GM19328 (cell line): ENCODE data around the gene SLC25A45.
"Not testable (repeated sequence)": the region's sequence is repeated elsewhere in the genome, so short reads cannot be mapped to it uniquely, and the experiment has no call there.

Experiments used
- ATAC-seq: cut with Tn5 transposase; IDR thresholded peaks from one replicate; pipeline ENCODE4 v1.9.1; 2021; ENCODE audit warnings: mild to moderate bottlenecking, moderate library complexity; ENCODE audit not compliant: unreplicated experiment

SLC25A45 gene

DNA sequence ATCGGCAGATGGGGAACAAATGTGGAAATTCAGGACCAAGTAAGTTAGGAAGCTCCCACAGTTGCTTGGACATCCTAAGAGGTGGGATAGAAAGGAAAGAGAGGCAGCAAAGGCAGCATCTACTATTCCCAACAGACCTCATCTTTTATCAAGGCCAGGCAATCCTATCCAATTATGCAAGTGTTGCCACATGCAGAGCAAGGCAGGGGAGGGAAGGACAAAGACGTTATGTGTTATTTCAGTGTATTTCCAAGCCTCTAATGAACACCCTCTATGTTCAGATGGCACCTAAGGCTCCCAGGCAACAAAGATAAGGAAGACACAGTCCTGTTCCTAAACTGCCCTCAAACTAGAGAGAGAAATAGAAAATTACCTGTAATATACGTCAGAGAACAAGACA is 18.7 kb downstream of the SLC25A45 start:
- ATAC-seq = no peak

DNA sequence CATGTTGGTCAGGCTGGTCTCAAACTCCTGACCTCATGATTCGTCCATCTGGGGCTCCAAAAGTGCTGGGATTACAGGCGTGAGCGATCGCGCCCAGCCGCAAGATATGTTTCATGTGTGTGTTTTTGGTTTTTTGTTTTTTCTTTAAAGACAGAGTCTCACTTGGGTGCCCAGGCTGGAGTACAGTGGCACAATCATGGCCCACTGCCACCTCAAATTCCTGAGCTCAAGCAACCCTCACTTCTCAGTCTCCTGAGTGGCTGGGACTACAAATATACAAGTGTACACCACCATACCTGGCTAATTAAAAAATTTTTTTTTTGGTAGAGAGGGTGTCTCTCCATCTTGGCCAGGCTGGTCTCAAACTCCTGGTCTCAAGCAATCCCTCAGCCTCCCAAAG is 19.5 kb downstream of the SLC25A45 start:
- no peak for ATAC-seq

DNA sequence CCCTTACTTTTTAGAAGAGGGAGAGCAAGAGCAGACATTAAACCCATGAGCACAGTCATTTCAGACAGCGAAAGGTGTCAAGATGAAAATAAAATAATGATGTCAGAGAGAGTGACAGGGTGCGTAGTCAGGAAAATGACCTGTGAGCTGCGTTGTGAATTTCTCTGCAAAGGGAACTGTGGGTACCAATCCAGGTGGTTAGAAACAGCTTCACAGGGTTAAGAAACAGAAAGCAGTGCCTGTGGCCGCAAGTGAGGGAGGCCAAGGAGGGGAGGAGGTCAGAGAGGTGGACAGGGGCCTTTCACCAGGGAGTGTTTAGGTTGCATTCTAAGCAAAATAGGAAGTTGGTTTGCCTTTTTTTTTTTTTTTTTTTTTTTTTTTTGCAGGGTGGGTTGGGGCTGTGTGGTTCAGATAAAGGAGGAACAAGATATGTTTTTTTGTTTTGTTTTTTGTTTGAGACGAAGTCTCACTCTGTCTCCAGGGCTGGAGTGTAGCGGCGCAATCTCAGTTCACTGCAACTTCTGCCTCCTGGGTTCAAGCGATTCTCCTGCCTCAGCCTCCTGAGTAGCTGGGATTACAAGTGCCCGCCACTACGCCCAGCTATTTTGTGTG is 20.0 kb downstream of the SLC25A45 start:
- no peak for ATAC-seq

DNA sequence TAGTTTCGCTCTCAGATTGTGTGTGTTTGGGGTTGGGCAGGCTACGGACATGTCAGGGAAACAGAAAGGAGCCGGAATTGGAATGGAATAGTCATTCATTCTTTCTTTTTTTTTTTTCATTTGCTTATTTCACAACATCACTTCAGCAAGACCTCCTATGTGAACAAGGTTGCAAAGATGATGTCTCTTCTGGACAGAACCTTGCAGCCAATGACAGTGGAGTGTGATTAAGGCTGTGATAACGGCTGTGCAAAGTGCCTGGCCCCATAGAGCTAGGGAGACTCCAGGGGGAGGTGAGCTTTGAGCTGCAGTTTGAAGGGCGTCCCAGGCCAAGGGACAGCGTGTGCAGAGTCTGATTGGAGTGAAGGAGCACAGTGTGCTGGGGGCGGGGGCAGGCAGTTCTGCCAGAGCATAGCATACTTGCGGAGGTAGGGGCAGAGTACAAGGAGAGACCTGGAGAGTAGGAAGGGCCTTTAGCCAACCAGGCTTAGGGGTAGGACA is 24.5 kb downstream of the SLC25A45 start:
- no peak for ATAC-seq

DNA sequence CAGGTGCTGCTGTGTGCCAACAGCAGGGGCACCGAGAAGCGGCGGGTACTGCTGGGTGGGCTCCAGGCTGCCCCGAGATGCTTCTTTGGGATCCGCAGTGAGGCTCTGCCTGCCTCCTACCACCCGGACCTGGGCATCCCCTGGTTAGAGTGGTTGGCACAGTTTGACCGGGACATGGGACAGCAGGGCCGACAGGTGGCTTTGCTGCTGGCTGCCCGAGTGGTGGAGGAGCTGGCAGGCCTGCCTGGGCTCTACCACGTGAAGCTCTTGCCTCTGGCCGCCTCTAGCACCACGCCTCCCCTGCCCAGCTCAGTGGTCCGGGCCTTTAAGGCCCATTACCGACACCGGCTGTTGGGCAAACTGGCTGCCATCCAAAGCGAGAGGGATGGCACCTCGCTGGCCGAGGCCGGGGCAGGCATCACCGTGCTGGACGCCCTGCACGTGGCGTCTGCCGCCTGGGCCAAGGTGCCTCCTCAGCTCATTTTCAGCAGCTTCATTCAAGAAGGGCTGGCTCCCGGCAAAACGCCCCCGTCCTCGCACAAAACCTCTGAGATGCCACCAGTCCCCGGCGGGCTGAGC is 26.0 kb downstream of the SLC25A45 start:
- no peak for ATAC-seq

DNA sequence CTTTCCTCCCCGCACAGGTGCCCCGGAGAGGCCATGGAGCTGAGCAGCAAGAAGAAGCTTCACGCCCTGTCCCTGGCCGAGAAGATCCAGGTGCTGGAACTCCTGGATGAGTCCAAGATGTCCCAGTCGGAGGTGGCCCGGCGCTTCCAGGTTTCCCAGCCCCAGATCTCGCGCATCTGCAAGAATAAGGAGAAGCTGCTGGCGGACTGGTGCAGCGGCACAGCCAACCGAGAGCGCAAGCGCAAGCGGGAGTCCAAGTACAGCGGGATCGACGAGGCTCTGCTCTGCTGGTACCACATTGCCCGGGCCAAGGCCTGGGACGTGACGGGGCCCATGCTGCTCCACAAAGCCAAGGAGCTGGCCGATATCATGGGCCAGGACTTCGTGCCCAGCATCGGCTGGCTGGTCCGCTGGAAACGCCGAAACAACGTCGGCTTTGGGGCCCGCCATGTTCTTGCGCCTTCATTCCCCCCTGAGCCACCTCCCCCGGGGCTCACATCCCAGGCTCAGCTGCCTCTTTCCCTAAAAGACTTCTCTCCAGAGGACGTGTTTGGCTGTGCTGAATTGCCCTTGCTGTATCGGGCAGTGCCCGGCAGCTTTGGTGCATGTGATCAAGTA is 26.6 kb downstream of the SLC25A45 start:
- ATAC-seq = no peak

DNA sequence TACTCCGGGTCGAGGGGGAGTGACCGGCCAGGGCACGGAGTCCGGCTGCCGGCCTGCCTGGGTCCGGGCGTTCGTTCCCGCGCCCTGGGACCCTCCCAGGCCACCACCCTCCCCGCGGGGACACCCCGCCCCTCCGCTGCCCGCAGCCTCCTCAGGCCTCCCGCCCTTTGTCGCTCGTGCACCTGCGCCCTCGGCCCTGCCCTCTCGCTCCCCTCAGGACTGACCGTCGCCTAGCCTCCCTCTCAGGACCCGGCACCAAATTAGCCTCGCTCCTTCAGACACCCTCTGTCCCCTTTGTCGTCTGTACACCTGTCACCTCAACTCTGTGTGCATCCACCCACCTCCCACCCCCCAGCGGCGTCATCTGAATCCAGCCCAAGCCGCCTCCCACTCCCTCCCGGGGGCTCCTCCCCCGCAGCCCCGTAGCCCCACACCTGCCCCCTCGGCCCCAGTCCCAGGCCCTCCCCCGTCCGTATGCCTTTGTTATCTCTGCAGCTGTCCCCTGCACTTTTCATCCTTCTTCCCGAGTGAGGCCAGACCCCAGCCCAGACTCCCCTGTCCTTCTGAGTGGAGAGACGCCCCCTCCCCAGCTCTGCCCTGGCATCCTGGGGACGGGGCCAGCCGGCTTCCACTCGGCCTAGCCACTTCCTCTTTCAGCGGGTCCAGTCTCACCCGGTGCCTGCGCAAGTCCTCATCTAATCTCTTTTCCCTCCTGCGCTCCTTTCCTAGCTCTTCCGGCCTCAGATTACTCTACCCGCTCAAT is 27.3 kb downstream of the SLC25A45 start:
- peak; percentile 28 for ATAC-seq

DNA sequence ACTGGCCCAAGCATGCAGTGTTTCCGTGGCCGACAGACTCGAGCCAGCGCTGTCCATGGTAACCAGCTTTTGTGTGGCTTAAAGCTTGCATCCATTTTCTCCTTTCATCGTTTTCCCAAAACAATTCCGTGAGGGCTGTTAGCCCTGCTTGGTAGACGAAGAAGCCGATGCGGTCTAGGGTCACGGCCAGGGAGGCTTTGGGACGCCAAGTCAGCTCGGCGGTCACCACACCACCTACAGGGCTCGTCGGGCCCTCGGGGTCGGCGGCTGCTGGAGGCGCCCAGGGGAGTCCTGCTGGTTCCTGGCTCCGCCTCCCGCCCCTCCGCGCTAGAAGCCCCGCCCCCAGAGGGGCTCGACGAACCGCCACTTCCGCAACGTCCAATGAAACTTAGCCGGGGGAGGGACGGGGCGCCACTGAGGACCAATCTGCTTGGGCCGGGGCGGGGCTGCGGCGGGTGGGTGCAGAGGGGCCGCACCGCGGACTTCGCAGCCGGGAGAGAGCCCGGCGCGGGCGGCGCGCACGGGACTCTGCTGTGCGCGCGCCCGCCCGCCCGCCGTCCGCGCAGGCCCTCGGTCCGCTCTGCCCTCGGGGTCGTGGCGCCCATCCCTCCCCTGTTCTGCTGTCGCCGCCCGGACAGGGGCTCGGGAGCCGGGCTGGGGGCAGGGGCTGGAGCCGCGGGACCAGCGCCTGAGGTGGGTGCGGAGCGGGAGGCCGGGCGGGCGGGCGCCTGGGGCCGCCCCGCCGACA is 28.0 kb downstream of the SLC25A45 start, which contains the start of gene TIGD3:
Gene TIGD3, plus strand, starts transcription at position 487 of the 748 bp plus-strand sequence. CDS start 1,058 bp downstream, outside the sequence.
- ATAC-seq = peak; percentile 76

DNA sequence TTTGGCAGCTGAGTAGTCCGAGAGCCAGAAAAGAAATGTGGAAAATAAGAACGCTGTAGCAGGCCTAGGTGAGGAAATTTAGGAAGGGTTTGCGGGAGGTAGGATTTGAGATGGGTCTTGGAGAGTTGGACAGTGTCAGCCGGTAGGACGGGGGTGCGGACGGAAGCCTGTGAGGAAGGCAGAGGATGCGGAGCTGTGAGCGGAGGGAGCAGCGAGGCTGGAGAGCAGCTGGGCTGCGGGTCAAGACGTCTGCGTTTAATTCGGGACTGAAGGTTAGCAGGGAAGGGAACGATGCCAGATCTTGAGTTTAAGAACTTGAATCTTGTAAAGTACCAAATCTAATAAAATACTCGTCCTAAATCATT is 28.6 kb downstream of the SLC25A45 start:
- ATAC-seq = no peak

DNA sequence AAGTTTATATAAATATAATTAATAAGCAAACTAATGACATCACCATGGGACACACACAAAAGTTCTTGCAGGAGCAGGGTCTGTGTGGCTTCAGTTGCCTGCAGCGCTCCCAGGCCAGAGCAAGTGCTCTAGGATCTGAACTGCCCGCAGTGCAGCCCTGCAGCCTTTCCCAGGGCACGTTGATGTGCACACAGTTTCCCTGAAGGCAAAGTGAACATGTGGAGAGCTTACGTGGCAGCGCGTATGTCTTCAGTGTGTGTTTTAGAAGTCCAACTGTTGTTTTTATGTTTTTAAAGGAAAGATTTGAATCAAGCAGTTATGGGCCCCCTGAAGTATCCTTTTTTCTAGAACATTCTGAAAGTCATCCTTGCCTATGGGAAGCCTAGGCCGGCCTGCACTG is 29.1 kb downstream of the SLC25A45 start:
- ATAC-seq = no peak

DNA sequence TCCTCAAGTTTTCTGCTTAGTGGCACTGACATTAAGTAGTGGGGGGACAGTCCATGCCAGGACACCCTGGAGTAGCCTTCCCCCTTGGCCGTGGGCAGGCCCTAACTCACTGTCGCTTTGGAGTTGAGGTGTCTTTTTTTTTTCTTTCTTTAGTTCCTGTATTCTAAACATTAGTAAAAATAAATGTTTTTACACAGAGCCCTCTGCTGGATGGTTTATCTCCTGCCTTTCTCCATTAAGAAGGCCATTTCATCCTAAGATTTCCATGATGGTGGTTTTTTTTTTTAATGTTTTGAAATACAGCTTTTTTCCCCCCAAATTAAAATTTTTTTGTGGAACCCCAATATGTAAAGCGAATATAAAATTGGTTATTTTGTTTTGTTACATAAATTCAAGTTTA is 29.7 kb downstream of the SLC25A45 start:
- ATAC-seq = no peak

DNA sequence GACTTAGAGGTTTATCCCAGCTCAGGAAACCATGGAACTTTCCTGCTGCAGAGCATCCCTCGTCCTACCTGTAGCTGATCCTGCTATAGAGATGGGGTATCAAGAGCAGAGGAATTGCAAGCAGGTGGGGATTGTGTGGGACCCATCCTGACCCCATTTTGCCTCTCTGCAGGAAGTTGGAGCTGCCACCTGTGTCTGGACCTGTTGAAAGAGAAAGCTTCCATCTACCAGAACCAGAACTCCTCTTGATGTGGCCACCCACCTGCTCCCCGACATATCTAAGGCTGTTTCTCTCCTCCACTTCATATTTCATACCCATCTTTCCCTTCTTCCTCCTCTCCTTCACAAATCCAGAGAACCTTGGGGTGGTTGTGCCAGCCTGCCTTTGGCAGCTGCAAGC is 30.9 kb downstream of the SLC25A45 start:
- no peak for ATAC-seq

DNA sequence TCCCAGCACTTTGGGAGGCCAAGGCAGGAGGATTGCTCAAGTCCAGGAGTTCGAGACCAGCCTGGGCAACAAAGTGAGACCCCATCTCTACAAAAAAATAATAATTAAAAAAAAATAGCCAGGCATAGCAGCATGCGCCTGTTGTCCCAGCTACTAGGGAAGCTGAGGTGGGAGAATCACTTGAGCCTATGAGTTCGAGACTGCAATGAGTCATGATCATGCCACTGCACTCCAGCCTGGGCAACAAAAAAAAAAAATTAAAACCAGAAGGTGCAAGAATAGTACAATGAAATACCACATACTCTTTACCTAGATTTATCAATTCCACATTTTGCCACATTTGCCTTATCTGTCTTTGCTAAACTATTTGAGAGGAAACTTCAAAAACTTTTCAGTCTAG is 40.6 kb downstream of the SLC25A45 start:
- no peak for ATAC-seq

DNA sequence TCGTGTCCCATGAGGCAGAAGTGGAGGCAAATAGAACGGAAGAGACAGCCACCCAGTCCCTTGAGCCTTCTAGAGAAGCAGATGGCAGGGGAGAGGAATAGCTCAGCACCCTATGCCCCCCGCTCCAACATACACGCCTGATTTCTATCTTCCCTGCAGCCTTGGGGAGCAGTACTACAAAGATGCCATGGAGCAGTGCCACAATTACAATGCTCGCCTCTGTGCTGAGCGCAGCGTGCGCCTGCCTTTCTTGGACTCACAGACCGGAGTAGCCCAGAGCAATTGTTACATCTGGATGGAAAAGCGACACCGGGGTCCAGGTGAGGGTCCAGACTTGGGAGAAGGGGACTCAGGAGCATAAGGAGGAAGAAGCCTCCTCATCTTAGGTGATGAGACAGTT is 42.2 kb downstream of the SLC25A45 start:
- no peak for ATAC-seq

DNA sequence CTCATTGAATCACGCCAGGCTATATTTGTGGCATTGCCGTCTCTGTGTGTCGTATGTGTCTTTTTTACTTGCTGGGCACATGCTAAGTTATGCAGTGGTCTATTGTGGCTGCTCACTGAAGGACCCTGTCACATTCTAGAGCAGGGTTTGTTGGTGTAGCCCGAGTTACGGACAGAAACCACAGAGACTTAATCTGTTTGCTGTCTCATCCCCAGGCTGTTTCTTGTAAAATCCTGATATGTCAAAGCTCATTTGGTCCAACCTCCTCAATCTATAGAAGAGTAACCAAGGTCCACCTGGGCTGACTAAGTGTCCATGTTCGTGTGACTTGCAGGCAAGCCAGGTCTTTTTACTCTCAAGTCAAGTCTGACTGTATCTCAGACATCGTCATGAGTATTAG is 43.8 kb downstream of the SLC25A45 start:
- ATAC-seq = no peak

DNA sequence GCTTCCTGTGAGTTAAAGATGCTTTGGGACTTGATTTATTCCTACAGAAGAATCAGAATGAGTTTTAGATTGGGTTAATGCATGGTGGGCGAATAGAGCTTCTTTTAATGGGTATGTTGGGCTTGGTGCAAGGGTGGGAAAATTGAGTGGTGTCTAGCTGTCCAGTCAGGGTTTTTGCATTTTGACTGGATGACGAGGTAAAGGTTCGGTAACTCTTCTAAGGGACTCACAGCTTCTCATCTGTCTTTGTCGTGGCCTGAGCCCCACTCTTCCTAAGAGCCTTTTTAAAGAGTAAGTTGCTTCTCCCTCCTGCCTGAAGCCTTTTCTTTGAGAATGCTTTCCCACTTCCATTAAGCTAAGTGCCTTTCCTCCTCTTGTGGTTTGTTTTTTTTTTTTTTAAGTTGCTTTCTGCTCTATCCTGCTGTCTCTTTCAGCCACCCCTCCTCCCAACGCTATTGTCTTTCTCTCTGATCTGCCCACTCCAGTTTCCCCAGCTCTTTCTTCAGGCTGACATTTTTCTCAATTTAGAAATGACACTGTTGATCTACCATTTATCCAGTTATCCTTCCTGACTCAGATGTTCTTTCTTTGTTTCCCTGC is 47.6 kb downstream of the SLC25A45 start:
- ATAC-seq = no peak

DNA sequence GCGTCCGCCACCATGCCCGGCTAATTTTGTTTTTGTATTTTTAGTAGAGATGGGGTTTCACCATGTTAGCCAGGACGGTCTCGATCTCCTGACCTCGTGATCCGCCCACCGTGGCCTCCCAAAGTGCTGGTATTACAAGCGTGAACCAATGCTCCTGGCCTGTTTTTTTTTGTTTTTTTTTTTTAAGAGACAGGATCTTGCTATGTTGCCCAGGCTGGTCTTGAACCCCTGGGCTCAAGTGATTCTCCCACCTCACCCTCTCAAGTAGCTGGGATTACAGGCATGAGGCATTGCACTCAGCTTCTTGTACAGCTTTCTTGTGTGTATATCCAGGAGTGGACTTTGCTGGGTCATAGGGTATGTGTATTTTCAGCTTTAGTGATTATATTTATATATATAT is 49.9 kb downstream of the SLC25A45 start:
- ATAC-seq = not testable (repeated sequence)

DNA sequence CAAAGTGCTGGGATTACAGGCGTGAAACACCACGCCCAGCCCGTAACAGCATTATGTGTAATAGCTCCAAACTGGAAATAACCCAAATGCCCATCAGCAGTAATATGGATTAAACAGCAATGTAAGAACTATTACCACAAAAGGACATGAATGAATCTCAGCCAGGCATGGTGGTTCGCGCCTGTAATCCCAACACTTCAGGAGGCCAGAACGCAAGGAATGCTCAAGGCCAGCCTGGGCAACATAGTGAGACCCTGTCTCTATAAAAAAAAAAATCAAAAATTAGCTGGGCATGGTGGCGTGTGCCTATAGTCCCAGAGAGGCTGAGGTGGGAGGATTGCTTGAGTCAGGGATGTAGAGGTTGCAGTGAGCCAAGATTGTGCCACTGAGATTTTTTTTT is 51.9 kb downstream of the SLC25A45 start:
- ATAC-seq = no peak

DNA sequence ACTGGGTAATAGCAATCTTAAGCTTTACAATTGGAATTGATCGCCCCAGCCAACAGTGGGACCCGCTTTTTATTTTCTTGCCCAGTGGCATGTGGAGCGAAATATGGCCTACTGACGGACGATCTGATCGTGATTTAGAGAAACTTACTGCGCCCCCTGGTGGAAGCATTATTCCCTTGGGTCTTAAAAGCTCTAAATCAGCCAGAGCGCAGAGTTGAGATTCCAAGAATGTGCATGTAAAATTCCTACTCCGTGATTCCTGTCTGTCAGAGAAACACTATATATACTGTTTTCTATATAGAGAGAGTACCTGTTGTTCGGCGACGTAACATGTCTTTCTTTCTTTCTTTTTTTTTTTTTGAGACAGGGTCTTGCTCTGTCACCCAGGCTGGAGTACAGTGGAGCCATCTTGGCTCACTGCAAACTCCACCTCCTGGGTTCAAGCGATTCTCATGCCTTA is 52.5 kb downstream of the SLC25A45 start:
- no peak for ATAC-seq

DNA sequence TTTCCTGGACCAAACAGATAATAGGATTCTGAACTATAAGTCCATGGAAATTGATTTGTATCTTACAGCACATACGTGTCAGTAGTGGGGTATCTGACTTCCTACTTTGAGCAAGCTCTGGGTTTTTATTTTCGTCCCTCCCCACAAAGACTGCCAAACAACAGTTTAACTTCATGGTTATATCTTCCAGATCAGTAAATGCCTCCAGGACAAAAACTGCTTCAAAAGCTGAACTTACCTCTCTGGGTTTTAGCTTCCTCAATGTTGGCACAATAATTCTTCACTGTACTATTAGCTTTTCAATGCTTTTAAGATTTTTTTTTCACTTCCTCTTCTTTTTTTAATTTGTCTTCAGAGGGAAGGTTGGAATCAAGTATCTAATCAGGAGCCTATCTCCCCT is 53.0 kb downstream of the SLC25A45 start:
- no peak for ATAC-seq
